Ovary (tissue), 3 donors: Measurements from ENCODE around the gene TBC1D1.

Source experiments
- EP300 ChIP-seq: sonication (generic); formaldehyde crosslinking; IDR thresholded peaks from one replicate; pipeline ENCODE4 v1.6.1; 2017; ENCODE audit warnings: antibody characterized with exemption
- POLR2A ChIP-seq: fragments of 450-650 bp; IDR thresholded peaks from one replicate; pipeline ENCODE4 v1.6.1; 2017; ENCODE audit warnings: antibody characterized with exemption, mild to moderate bottlenecking, moderate library complexity
- TF ChIP-seq, protein P1 (sequence below), 3 donors: fragments of 450-650 bp in 2 of 3; fragments of 200-600 bp in 1 of 3; IDR thresholded peaks; one replicate each; pipeline versions ENCODE4 v1.5.1 to v1.8.0; 2016 to 2022; ENCODE audit warnings: antibody characterized with exemption in 3 of 3, mild to moderate bottlenecking in 1 of 3
- donor health status: DM: no; HTN: no; CAD: no.

- TF ChIP-seq, protein P1, sequence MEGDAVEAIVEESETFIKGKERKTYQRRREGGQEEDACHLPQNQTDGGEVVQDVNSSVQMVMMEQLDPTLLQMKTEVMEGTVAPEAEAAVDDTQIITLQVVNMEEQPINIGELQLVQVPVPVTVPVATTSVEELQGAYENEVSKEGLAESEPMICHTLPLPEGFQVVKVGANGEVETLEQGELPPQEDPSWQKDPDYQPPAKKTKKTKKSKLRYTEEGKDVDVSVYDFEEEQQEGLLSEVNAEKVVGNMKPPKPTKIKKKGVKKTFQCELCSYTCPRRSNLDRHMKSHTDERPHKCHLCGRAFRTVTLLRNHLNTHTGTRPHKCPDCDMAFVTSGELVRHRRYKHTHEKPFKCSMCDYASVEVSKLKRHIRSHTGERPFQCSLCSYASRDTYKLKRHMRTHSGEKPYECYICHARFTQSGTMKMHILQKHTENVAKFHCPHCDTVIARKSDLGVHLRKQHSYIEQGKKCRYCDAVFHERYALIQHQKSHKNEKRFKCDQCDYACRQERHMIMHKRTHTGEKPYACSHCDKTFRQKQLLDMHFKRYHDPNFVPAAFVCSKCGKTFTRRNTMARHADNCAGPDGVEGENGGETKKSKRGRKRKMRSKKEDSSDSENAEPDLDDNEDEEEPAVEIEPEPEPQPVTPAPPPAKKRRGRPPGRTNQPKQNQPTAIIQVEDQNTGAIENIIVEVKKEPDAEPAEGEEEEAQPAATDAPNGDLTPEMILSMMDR (IDR thresholded peaks at IDR 0.05): no peak
- no peak for TF ChIP-seq POLR2A
- TF ChIP-seq EP300: no peak
Observed at GRCh38 chr4:37918653-37919052, 27.8 kb downstream of the TBC1D1 start.
